GM23248 (cell line): ENCODE data around the gene CASQ1.

Source experiments
- EZH2 ChIP-seq: fragments of 200-600 bp; sonication (generic); IDR thresholded peaks from 2 replicates; pipeline ENCODE4 v1.6.1; 2018; ENCODE audit warnings: antibody characterized with exemption, mild to moderate bottlenecking; ENCODE audit not compliant: insufficient read depth, poor library complexity, severe bottlenecking
- EZH2phosphoT487 ChIP-seq: fragments of 200-600 bp; sonication (generic); IDR thresholded peaks from 2 replicates; pipeline ENCODE4 v1.6.1; 2018; ENCODE audit warnings: antibody characterized with exemption, moderate library complexity, mild to moderate bottlenecking, low read depth; ENCODE audit not compliant: insufficient read depth

DNA sequence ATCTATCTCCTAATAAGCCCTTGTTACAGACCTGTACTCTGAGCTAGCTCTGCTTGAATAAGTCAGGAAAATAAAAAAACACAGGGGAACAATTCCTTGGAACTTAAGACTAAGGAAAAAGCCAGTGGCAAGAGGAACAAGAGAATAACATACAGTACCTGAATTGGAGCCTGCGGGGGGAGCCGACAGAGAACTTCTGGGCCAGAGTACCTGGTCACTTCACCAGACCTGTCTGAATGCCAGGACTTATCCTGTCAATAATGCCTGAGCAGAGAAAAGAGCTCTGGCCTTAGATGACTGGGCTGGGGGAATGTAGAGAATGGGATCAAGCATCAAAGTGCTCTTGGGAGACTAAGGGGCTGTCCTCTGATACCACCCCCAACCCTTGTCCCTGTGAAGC is 29.9 kb downstream of the CASQ1 start:
- TF ChIP-seq EZH2 (no peak), EZH2phosphoT487 (no peak)
